GM12878 (cell line): ENCODE results near the gene PLCG2. TPM values are rescaled to one million over a fixed set of nuclear protein-coding genes. Genes with fewer than 3 reads are reported as not detected.

Source experiments
- ATAC-seq: fragments of 200-7000 bp; cut with Tn5 transposase; 3 replicates; pipeline ENCODE4 v1.9.1; 2020; ENCODE audit warnings: mild to moderate bottlenecking, moderate library complexity
- BruUV-seq: library from RNA; stranded (reverse); fragments of 400-500 nt; replicated peaks from 2 replicates; lab custom pipeline; 2021; lab: Mats Ljungman, UMichigan
- CTCF ChIA-PET: fragments of 300-600 bp; sonication (Branson Sonifier 250); formaldehyde crosslinking; extraction: SDS; loops from one replicate; lab custom pipeline; 2021; ENCODE audit warnings: inconsistent platforms; lab: Yijun Ruan, JAX
- POLR2A ChIA-PET: fragments of 350-600 bp; formaldehyde crosslinking; extraction: SDS; loops from one replicate; lab custom pipeline; 2021; ENCODE audit warnings: inconsistent platforms; lab: Charles Lee
- RAD21 ChIA-PET: fragments of 300-600 bp; sonication (Branson Sonifier 250); formaldehyde crosslinking; loops from one replicate; lab custom pipeline; 2023; ENCODE audit warnings: antibody characterized with exemption; ENCODE audit not compliant: unreplicated experiment; lab: Charles Lee
- SMC1A ChIA-PET: fragments of 300-600 bp; sonication (Branson Sonifier 250); formaldehyde crosslinking; loops from one replicate; lab custom pipeline; 2023; ENCODE audit not compliant: unreplicated experiment, uncharacterized antibody; lab: Charles Lee
- DNase-seq: peaks from one replicate; pipeline ENCODE4 v3.0.0-alpha.2; 2011; ENCODE audit warnings: low read depth, low spot score
- FAIRE-seq: peaks from 3 replicates; lab custom pipeline; 2011; peaks lifted over from hg19 to GRCh38; lab: Jason Lieb, UNC
- H2AFZ ChIP-seq: 2 replicates; pipeline ENCODE4 v1.6.0; 2011; ENCODE audit warnings: low read depth, low read length, control low read depth; ENCODE audit not compliant: control insufficient read depth
- H3K27ac ChIP-seq: 2 replicates; pipeline ENCODE4 v1.5.1; 2011; ENCODE audit warnings: control low read depth; ENCODE audit not compliant: control insufficient read depth, insufficient read depth
- H3K27me3 ChIP-seq, 2 experiments: replicated peaks in 1 of 2; 2 replicates each; pipeline versions ENCODE4 v1.6.0 to v1.6.1; 2011; ENCODE audit warnings: low read length in 1 of 2; ENCODE audit not compliant: control insufficient read depth in 2 of 2, insufficient read depth in 2 of 2
- H3K36me3 ChIP-seq, 2 experiments: 2 replicates each; pipeline ENCODE4 v1.5.1; 2011; ENCODE audit warnings: low read length in 1 of 2; ENCODE audit not compliant: control insufficient read depth in 2 of 2, insufficient read depth in 2 of 2
- H3K4me1 ChIP-seq: 2 replicates; pipeline ENCODE4 v1.6.1; 2011; ENCODE audit warnings: mild to moderate bottlenecking, low read length, moderate library complexity, mixed read lengths; ENCODE audit not compliant: control insufficient read depth, insufficient read depth
- H3K4me2 ChIP-seq: 2 replicates; pipeline ENCODE4 v1.6.0; 2011; ENCODE audit warnings: control low read depth; ENCODE audit not compliant: control insufficient read depth, insufficient read depth
- H3K4me3 ChIP-seq: fragments of 200-600 bp; sonication (generic); 2 replicates; pipeline ENCODE4 v1.5.1; 2016
- H3K79me2 ChIP-seq: 2 replicates; pipeline ENCODE4 v1.6.0; 2011; ENCODE audit warnings: low read length; ENCODE audit not compliant: control insufficient read depth, insufficient read depth
- H3K9ac ChIP-seq: 2 replicates; pipeline ENCODE4 v1.8.0; 2011; ENCODE audit warnings: low read length, control low read depth, mixed read lengths; ENCODE audit not compliant: control insufficient read depth, insufficient read depth
- H3K9me3 ChIP-seq: replicated peaks from 3 replicates; pipeline ENCODE4 v1.5.1; 2011; ENCODE audit warnings: mild to moderate bottlenecking, low read length; ENCODE audit not compliant: control insufficient read depth, insufficient read depth
- H4K20me1 ChIP-seq: 2 replicates; pipeline ENCODE4 v1.6.0; 2011; ENCODE audit not compliant: control insufficient read depth, insufficient read depth
- ATF7 ChIP-seq: fragments of 450-650 bp; IDR thresholded peaks from 2 replicates; pipeline ENCODE4 v1.6.1; 2016; ENCODE audit warnings: low read depth, mild to moderate bottlenecking
- BMI1 ChIP-seq: fragments of 450-650 bp; IDR thresholded peaks from 2 replicates; pipeline ENCODE4 v1.6.1; 2016; ENCODE audit warnings: mild to moderate bottlenecking, moderate library complexity, borderline replicate concordance
- HCFC1 ChIP-seq: fragments of 150-350 bp; IDR thresholded peaks from 2 replicates; pipeline ENCODE4 v1.6.1; 2014; ENCODE audit warnings: low read length
- LARP7 ChIP-seq: fragments of 450-650 bp; IDR thresholded peaks from 2 replicates; pipeline ENCODE4 v1.6.1; 2017; ENCODE audit warnings: mild to moderate bottlenecking
- NFYB ChIP-seq: IDR thresholded peaks from 2 replicates; pipeline ENCODE4 v1.6.1; 2011; ENCODE audit warnings: low read depth, mild to moderate bottlenecking, low read length, improper control_type of control experiment, moderate library complexity; ENCODE audit not compliant: insufficient read depth
- RAD21 ChIP-seq: IDR thresholded peaks from 2 replicates; pipeline ENCODE4 v1.6.1; 2011; ENCODE audit warnings: mild to moderate bottlenecking, low read depth, low read length, moderate library complexity; ENCODE audit not compliant: insufficient read depth
- RUNX3 ChIP-seq: IDR thresholded peaks from 2 replicates; pipeline ENCODE4 v1.6.1; 2012; ENCODE audit warnings: low read length, inconsistent platforms
- SP1 ChIP-seq: IDR thresholded peaks from one replicate; pipeline ENCODE4 v1.6.1; 2011; ENCODE audit warnings: low read depth, low read length
- TCF3 ChIP-seq: IDR thresholded peaks from 2 replicates; pipeline ENCODE4 v1.6.1; 2012; ENCODE audit warnings: low read depth, mild to moderate bottlenecking, low read length, borderline replicate concordance; ENCODE audit not compliant: insufficient read depth
- ZNF207 ChIP-seq: fragments of 450-650 bp; IDR thresholded peaks from 2 replicates; pipeline ENCODE4 v1.6.1; 2014; ENCODE audit warnings: antibody characterized with exemption, mild to moderate bottlenecking, borderline replicate concordance
- WGBS: methylation state at CpG from one replicate; pipeline ENCODE4 v1.1.6; 2016; ENCODE audit warnings: low lambda C conversion rate; ENCODE audit not compliant: insufficient replicate concordance, insufficient coverage; ENCODE audit errors: missing lambda C conversion rate; 5-methylcytosine and 5-hydroxymethylcytosine counted together
- in situ Hi-C: fragments of 300-500 bp; cut with MboI; formaldehyde crosslinking; loops from 9 replicates; pipeline ENCODE4 v1.14.3; 2018; ENCODE audit warnings: mixed read lengths
- intact Hi-C: fragments of 100-400 bp; cut with micrococcal nuclease; formaldehyde crosslinking; loops from one replicate; pipeline ENCODE4 v1.14.2; 2022; ENCODE audit not compliant: unreplicated experiment
- polyA plus RNA-seq, 11 experiments: library from polyadenylated mRNA; depleted of rRNA in 4 of 11; unstranded in 6 of 11; stranded (reverse) in 5 of 11; fragments of >200 nt; fragmentation: Nextera tagmentation in 4 of 11; fragmentation: Illumina TruSeq in 1 of 11; extraction: Ambion mirVana in 4 of 11; extraction: Trizol in 1 of 11; gene quantifications; 1 replicate in 1 of 11; 2 replicates in 10 of 11; pipeline versions ENCODE4 v1.2.1 to v1.2.3, GENCODE V29; 2011 to 2016; ENCODE audit warnings: inconsistent platforms in 2 of 11, missing spikeins in 2 of 11, low read depth in 1 of 11
- total RNA-seq, 4 experiments: library from RNA; depleted of rRNA in 3 of 4; stranded (reverse); fragments of >200 nt in 3 of 4; fragmentation: Illumina TruSeq in 1 of 4; extraction: Trizol in 1 of 4; gene quantifications; 2 replicates each; pipeline versions ENCODE4 v1.2.1 to v1.2.3, GENCODE V29; 2013 to 2021
- TF ChIP-seq, protein P1 (sequence below): fragments of 450-650 bp; IDR thresholded peaks from 2 replicates; pipeline ENCODE4 v1.6.1; 2018; ENCODE audit warnings: borderline replicate concordance, mild to moderate bottlenecking; ENCODE audit not compliant: partially characterized antibody
- TF ChIP-seq, protein P2 (sequence below): fragments of 450-650 bp; formaldehyde crosslinking; IDR thresholded peaks from 2 replicates; pipeline ENCODE4 v1.4.0; 2020; ENCODE audit warnings: mild to moderate bottlenecking, moderate library complexity
- TF ChIP-seq, protein P3 (sequence below): fragments of 450-650 bp; IDR thresholded peaks from 2 replicates; pipeline ENCODE4 v1.6.1; 2016; ENCODE audit warnings: mild to moderate bottlenecking

PLCG2 gene
- total and polyA plus RNA-seq, 10 of the 15 experiments (the other 5 are each of a cell fraction or from before 2014, with no cell fraction given), result 47.6 to 256 (median 149) TPM

- SMC1A ChIA-PET, result interaction anchor here (0.7 to 6.2 kb wide), 11 partner anchors 9 to 108 kb away, joined by 3 to 44 read pairs (median 3); no protein-coding TSS in a partner anchor
- FAIRE-seq, result no peak
- POLR2A ChIA-PET, result interaction anchor here (0.6 to 1.3 kb wide), 3 partner anchors 16 to 20 kb away, joined by 3 to 7 read pairs (median 3); no protein-coding TSS in a partner anchor
- no peaks in the 10 kb centered on the region for H3K27me3 ChIP-seq
- peaks cover 9% of the 10 kb centered on the region for H3K79me2 ChIP-seq
- in situ Hi-C loops (no loop called here), intact Hi-C loops (no loop called here)
- H3K27ac ChIP-seq, result peak overlapping the region; percentile 14; the same call in 1 of the 2 replicates
- H3K9ac ChIP-seq, result no peak overlapping the region
- H2AFZ ChIP-seq, result no peak overlapping the region
- 70% methylated on average over 18 of the region's 18 CpGs for WGBS
- H3K4me1 ChIP-seq, result peaks cover 50% of the 10 kb centered on the region
- no TSS peak for BruUV-seq
- peak overlapping the region; percentile 28; the same call in 1 of the 2 replicates for H3K4me2 ChIP-seq
- CTCF ChIA-PET, result interaction anchor here (0.9 to 1.9 kb wide), 12 partner anchors 10 to 130 kb away, joined by 3 to 13 read pairs (median 4); no protein-coding TSS in a partner anchor
- TF ChIP-seq, protein P1, sequence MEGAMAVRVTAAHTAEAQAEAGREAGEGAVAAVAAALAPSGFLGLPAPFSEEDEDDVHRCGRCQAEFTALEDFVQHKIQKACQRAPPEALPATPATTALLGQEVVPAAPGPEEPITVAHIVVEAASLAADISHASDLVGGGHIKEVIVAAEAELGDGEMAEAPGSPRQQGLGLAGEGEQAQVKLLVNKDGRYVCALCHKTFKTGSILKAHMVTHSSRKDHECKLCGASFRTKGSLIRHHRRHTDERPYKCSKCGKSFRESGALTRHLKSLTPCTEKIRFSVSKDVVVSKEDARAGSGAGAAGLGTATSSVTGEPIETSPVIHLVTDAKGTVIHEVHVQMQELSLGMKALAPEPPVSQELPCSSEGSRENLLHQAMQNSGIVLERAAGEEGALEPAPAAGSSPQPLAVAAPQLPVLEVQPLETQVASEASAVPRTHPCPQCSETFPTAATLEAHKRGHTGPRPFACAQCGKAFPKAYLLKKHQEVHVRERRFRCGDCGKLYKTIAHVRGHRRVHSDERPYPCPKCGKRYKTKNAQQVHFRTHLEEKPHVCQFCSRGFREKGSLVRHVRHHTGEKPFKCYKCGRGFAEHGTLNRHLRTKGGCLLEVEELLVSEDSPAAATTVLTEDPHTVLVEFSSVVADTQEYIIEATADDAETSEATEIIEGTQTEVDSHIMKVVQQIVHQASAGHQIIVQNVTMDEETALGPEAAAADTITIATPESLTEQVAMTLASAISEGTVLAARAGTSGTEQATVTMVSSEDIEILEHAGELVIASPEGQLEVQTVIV, result no peak
- TF ChIP-seq, protein P2, sequence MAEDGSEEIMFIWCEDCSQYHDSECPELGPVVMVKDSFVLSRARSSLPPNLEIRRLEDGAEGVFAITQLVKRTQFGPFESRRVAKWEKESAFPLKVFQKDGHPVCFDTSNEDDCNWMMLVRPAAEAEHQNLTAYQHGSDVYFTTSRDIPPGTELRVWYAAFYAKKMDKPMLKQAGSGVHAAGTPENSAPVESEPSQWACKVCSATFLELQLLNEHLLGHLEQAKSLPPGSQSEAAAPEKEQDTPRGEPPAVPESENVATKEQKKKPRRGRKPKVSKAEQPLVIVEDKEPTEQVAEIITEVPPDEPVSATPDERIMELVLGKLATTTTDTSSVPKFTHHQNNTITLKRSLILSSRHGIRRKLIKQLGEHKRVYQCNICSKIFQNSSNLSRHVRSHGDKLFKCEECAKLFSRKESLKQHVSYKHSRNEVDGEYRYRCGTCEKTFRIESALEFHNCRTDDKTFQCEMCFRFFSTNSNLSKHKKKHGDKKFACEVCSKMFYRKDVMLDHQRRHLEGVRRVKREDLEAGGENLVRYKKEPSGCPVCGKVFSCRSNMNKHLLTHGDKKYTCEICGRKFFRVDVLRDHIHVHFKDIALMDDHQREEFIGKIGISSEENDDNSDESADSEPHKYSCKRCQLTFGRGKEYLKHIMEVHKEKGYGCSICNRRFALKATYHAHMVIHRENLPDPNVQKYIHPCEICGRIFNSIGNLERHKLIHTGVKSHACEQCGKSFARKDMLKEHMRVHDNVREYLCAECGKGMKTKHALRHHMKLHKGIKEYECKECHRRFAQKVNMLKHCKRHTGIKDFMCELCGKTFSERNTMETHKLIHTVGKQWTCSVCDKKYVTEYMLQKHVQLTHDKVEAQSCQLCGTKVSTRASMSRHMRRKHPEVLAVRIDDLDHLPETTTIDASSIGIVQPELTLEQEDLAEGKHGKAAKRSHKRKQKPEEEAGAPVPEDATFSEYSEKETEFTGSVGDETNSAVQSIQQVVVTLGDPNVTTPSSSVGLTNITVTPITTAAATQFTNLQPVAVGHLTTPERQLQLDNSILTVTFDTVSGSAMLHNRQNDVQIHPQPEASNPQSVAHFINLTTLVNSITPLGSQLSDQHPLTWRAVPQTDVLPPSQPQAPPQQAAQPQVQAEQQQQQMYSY (CRISPR knock-in tag), result no peak
- TF ChIP-seq ATF7 (no peak), BMI1 (no peak), RAD21 (no peak), SP1 (no peak), LARP7 (no peak), RUNX3 (peak; percentile 54), TCF3 (no peak), ZNF207 (no peak), HCFC1 (no peak), NFYB (no peak)
- TF ChIP-seq, protein P3, sequence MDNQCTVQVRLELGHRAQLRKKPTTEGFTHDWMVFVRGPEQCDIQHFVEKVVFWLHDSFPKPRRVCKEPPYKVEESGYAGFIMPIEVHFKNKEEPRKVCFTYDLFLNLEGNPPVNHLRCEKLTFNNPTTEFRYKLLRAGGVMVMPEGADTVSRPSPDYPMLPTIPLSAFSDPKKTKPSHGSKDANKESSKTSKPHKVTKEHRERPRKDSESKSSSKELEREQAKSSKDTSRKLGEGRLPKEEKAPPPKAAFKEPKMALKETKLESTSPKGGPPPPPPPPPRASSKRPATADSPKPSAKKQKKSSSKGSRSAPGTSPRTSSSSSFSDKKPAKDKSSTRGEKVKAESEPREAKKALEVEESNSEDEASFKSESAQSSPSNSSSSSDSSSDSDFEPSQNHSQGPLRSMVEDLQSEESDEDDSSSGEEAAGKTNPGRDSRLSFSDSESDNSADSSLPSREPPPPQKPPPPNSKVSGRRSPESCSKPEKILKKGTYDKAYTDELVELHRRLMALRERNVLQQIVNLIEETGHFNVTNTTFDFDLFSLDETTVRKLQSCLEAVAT, result peak; percentile 39; the same call in 1 of the 2 replicates
- TF ChIP-seq, all 136 proteins: peak for 2
- DNase-seq, result no peak
- Histone ChIP-seq H3K4me3 (no peak overlapping the region), H3K9me3 (no peaks in the 10 kb centered on the region), H3K36me3 (peaks cover 46 to 58% of the 10 kb centered on the region in 2 experiments), H4K20me1 (no peaks in the 10 kb centered on the region; the same call in 1 of the 2 replicates)
- RAD21 ChIA-PET, result interaction anchor here (1.4 to 2.0 kb wide), 2 partner anchors 13 to 42 kb away, joined by 5 read pairs; no protein-coding TSS in a partner anchor
- ATAC-seq, result no peak
Observed at GRCh38 chr16:81860287-81861266, 81.5 kb downstream of the PLCG2 start.
